ENCODE results near the gene PTBP2.

PTBP2 gene

DNA sequence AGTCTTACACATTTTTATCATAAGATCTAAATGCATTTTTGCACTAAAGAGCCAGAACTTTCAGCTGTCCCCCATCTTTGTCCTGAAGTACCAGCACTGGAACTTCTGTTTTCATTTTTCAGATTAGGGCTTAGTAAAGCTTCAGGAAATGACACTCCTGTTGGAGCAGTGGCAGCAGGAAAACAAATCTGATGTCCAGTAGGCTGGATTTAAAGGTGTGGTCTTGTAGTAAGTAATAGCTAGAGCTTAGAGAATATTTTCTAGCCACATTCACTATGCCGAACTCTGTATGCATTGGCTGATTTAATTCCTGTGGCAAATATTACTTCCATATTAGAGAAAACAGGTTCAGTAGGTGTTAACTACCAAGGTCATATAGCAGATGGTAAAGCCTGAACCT lies 103.6 kb downstream of the PTBP2 start:
- no peak for DNase-seq

DNA sequence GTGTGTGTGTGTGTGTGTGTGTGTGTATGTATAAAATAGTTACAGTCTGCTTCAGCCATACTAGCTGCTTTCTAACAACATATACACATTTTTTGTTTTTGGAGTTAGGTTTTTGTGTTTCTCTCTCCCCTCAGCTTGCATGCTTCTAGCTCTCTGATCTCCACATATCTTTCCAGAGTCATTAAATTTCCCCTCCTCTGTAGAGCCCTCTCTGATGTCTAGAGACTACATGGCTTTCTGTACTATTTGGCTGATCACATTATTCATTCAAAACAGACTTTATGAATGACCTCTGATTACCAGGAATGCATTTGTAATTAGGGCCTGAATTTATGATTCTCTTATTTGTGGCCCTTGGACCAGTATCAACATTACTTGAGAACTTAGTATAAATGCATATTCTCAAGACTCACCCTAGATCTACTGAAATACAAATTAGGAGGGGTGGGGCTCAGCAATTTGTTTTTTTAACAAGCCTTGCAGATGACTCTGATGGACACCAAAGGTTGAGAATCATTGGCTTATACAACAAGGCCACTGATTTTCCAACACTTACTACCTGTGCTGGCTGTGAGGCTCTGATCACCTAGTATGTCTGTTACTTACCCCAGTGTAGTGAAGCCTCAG lies 104.5 kb downstream of the PTBP2 start:
- DNase-seq = no peak

DNA sequence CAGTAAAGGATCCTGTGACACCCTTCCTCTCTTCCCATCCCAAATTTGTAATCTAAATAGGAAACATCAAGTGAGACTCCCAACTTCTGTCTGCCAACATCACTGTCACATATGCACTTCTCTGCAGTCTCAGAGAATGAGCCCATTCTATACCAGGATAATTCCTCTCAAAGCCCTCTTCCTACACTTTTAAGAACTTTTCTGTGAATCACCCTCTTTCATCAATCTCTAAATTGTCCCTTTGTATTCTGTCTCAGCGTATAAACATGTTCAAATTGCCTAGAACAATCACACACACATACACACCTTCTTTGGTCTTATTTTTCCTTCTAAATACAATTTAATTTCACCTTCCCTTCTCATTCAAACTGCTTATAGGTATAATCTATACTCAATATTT lies 111.8 kb downstream of the PTBP2 start:
- no peak for DNase-seq

DNA sequence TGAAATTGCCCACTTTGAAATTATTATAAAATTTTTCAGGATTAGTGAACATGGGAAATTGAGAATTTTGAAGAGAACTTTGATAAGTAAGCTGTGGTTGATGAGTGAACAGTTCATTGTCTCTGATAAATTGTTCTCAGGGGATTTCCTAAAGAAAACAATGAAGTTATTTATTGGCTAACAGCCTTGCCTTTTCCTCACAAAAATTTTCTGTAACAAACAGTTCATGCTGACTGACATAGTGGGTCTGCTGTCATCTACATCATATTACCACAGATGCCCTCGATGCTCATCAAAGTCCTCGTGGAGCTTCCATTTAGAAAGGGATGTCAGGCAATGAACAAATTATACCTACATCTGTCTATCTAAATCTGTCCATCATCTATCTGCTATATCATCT lies 113.4 kb downstream of the PTBP2 start:
- no peak for DNase-seq

DNA sequence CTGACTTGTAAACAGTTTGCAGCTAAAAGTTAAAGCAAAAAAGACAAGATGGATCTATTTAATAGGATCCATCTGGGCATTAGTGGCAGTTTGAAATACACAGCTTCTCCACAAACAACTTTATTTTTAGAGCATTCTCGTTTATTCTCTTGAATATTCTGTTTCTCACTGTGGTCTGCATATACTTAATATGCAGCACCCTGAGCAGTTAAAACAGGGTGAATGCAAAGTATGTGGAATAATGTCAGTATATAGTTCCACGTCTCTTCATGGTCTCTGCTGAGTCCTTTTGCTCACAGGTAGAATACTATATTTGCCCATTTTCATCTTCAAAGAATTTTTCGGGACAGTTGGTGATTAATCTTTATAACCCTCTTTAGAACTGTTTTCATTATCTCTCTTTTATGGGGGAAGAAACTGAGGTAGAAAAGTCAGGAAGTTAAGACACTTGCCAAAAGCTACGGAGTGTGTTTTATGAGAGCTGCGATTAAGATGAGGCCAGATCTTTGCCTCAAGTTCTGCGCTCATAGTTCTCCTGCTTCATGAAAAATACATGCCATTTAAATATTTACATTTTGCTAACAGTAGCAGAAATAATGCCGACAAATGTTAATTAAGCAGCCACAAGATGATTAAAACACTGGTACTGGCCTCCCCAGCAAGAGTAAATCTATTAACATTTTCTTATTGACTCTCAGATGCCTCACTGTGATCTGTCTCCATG lies 115.6 kb downstream of the PTBP2 start:
- no peak for DNase-seq

DNA sequence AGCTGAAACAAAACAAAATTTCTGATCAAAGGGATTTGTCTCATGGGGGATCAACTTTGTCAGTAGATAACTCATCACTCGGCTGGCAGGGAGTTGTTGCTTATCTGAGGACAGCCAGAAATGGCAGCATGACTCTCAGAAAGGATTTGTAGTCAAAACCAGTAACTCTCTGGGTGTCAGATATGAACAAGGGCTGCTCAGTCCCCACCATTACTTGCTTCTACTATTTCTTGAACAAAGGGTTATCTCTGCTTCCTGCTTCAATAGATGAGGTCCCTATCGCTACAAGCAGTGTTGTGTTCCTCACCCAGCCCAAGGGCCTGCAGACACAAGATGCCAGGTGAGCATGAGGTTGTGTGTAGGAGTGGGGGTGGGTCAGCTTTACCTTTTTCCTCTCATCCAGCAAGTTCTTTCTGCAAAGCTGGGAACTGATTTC lies 116.2 kb downstream of the PTBP2 start:
- DNase-seq = no peak

DNA sequence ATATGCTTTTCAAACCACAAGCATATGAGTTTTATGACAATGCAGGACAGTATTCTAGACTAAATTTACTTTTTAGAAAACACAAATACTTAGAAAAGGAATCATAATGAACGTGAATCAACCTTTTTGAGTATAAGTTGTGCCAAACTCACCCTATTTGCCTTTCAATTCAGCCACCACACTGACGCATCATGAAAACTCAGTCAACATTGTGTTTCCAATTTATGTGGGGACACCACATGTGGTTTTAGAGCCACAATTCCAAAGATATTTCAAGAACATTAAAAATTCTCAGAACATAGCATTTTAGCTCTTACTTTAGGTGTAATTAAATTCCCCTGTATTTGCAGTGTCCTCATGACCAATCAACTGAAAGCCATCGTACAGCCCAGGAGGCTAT lies 118.8 kb downstream of the PTBP2 start:
- DNase-seq = no peak

DNA sequence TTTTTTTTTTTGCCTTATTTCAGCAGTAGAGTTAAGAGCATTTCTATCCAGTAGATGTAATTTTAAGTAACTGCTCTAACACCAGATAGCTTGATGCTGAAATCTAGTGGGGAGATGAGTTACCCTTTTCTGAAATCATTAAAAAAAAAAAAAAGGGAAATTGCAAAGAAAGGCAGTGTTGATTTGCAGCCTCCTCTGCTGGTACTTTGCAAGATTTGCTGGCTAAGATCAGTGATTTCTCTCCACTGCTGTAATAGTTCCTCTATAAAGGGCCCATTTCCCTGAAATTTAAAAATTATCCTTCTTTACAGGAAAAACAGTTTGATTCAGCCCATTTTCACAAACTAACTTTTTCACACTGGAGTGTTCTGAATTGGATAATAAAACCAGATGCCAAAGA lies 120.6 kb downstream of the PTBP2 start:
- peak; percentile 49 to 57 for DNase-seq

DNA sequence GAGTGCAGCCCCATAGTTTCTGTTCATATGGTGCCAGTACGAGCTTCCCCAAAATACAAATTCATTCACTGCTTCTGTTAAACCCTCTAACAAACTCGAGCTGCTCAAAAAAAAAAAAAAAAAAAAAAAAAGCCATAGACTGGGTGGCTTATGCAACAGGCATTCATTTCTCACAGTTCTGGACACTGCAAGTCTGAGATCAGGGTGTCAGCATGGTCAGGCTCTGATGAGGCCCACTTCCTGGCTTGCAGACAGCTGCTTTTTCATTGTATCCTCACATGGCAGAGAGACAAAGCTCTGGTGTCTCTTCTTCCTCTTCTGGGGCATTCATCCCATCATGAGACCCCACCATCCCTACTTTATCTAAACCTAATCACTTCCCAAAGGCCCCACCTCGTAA lies 121.6 kb downstream of the PTBP2 start:
- peak; percentile 11 to 17 for DNase-seq

DNA sequence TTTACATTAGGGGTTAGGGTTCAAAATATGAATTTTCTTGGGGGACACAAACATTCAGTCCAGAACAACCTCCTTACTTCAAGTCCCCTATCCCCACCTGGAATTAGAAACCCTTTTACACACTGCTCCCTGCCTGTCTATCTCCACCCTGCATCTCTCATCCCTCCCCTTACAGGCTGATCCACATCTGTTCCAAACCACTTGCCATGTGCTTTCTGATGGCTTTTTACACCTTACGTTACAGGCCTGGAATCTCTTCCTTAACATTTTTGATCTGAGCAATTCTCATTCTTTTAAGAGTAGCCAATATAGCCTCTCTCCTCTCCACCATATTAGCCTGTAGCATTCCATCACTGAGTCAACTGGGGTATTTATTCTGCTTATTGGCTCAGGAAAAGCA lies 122.0 kb downstream of the PTBP2 start:
- DNase-seq = no peak

DNA sequence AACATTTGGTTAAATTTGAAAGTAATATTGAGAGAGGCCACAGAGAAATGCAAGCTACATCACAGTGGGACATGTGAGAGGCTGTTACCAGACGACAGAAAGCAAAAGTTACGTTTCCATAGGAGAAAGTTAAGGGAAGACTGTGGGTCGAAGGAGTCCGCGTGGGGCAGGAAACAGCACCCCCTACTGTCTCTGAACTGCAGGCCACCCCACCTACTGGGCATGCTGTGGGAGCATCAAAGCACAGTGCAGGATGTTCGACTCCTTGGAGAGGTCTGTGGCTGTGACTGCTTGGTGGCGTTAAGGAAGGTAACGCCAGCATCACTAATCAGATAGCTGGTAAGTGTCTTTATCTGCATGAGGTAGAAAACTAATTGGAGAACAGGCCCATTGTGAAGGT lies 123.9 kb downstream of the PTBP2 start:
- peak; percentile 35 to 43 for DNase-seq

DNA sequence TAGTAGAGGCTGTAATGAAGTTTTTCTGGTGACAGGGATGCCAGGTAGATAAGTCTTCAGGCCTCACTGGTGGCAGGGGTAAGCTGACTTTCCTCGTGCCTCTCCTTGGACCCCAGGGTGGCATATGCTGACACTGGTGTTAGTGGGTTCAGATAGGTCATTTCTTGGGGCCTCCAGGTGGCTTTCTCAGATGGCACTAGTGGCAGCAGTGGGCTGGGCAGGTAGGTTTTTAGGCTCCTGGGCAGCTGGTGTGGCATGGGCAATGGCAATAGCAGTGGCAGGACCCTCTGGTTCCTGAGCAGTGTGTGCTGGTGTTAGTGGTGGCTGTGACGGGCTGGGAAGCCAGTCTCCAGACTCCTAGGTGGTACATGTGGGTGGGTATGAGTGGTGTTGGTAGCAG lies 140.3 kb downstream of the PTBP2 start:
- no peak for DNase-seq

DNA sequence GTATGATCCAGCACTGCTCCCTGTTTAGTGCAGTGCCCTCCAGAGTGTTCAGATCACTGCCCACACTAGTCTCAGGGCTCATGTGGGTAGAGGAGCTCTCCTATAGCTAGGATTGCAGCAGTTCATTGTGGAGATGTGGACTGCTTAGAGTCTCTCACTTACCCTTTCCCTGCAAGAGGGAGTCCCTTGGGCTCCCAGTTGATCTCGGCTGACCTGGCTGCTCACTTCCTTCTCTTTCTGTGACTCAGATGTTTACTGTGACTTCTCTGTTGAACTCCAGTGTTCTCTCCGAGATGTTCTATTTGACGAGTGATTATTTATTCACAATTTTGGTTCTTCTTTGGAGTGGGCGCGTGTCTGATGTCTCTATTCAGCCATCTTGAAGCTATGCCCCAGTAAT lies 141.9 kb downstream of the PTBP2 start:
- no peak for DNase-seq
